HG03097 (cell line): ENCODE data around the gene IL11.

Source experiments
- ATAC-seq: cut with Tn5 transposase; IDR thresholded peaks from one replicate; pipeline ENCODE4 v1.9.1; 2021; ENCODE audit not compliant: unreplicated experiment, low FRiP score

IL11 gene

DNA sequence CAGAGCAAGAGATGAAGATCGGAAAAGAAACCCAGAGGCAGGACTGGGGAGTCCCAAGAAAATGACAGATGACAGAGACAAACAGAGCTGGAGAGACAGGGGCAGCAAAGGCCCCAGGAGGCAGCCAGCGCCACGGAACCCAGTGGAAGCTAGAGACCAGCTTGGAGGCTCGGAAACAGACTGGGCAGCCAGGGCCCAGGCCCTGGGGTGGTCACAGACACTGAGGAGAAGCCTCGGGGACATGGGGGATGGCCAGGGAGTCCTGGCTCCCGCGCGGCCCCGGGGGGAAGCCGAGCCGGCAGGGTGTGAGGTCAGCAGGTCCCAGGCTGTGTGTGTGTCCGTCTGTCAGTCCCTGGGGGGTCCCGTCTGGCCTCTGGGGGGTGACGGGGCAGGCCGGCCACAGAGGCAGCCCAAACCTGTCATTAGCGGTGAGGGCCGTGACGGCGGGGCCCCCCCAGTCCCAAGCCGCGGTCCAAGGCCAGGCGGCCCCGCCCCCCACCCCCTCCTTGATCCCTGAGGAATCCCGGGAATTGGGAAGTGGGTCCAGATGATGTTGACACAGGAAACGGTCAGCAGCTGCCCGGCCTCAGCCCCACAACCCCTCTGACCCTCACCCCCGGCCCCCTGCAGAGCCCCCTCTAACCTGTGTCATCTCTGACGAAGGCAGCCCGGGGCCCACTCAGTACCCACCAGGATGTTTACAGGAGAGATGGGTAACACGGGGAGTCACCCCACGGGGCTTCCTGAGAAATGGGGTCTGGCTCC is 3.9 kb upstream of the IL11 start:
- ATAC-seq, result no peak

DNA sequence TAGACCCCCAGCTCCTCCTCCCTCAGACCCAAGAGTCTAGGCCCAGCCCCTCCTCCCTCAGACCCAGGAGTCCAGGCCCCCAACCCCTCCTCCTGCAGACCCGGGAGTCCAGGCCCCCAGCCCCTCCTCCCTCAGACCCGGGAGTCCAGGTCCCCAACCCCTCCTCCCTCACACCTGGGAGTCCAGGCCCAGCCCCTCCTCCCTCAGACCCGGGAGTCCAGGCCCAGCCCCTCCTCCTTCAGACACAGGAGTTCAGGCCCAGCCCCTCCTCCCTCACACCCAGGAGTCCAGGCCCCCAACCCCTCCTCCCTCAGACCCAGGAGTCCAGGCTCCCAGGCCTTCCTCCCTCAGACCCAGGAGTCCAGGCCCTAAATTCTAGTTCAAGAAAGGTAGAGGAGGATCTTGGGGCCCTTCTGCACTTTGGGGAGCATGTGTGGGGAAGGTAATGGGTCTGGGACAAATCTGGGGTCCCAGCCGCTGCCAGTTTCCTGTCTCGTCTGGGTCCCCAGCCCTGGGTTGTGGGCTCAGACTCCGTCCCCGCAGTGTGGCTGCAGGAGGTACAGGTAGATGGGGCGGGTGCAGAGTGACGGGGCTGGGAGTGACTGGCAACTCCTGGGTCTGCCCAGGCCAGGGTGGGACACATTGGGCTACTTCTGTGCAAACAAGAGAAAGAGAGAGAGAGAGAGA is 3.2 kb upstream of the IL11 start:
- ATAC-seq, result no peak

DNA sequence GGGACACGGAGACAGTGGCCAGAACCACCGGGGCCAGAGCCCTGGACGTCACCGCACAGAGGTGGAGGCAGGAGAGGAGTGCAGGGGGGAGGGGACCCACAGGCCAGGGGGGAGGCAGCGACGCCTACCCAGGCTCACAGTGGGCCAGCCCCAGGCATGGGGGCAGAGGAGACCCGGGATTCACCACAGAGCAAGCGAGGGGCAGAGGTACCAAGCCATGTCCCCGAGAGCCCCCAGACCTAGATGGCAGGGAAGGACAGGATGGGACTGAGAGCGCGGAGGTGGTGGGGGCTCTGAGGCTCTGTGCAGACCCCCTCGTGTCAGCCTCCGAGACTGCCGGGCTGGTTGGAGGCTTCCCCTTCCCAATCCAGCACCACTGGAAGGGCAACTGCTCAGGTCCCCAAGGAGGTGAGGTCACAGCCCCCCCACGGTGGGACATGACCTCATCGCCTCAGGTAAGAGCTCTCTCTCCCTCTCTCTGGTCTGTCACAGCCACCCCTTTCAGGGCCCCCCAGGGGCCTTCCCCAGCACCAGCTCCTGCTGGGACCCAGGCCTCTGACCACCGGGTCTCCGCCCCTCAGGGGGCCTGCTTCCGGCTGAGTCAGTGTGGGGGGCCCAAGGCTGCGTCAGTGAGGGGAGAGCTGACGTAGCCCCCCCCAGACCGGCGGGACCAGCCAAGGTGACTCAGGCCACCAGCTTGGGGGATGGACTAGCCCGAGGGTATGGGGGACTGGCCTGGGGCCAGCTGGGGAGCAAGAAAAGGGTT is 2.2 kb upstream of the IL11 start:
- ATAC-seq, result no peak

DNA sequence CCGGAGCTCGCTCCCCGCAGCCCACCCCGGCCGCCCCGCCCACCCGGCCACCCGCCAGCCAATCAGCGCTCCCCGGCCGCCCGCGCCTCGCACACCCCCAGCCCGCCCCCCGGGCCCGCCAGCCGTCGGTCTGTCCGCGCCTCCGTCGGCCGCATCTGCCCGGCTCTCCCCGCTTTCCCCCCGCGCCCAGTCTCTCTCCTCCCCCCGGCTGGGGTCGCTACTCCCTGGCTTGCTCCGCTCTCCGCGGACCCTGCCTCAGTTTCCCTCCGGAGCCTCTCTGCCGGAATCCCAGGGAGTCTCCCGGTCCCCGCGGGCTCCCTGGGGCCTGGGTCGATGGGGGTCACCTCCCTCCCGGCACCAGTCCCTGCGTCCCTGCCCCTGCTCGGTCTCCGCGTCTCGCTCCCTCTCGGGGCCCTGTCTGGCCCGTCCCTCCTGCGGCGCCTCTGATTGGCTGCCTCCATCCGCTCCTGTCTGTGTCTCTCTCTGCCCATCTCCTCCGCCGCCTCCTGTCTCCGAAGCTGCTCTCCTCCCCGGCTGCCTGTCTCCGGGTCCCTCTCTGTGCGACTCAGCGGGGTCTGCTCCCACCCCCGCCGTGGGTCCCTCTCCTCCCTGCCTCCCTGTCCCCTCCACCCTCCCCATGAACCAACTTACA is 484 bp downstream of the IL11 start:
- ATAC-seq, result no peak

DNA sequence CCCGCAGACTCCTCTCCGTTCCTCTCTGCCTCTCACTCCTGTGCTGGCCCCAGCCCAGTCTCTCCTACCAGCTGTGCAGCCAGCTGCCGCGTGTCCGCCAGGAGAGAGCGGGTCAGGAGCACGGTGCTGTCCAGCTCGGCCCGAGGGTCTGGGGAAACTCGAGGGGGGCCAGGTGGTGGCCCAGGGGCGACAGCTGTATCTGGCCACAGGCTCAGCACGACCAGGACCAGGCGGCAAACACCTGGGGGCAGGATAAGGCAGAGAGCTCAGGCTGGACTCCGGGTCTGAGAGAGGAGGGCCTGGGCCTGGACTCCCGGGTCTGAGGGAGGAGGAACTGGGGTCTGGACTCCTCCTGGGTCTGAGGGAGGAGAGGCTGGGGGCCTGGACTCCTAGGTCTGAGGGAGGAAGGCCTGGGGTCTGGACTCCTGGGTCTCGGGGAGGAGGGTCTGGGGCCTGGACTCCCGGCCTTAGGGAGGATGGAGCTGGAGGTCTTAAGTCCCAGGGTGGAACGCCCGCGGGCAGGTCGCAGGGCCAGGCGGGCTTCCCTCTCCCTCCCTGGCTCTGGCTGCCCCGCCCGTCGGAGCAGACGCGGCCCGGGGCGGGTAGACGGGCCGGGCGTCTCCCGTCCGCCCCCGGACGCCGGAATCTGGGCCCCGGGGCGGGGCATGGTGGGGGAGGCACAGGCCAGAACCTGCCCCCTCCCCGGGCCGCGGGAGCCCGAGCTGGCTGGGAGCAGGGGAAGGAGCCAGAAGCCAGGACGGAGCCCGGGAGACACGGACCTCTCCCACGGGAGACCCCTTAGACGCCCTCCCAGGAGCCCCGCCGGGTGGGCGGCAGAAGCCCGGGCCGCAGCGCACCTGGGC is 1.3 kb downstream of the IL11 start:
- no peak for ATAC-seq

DNA sequence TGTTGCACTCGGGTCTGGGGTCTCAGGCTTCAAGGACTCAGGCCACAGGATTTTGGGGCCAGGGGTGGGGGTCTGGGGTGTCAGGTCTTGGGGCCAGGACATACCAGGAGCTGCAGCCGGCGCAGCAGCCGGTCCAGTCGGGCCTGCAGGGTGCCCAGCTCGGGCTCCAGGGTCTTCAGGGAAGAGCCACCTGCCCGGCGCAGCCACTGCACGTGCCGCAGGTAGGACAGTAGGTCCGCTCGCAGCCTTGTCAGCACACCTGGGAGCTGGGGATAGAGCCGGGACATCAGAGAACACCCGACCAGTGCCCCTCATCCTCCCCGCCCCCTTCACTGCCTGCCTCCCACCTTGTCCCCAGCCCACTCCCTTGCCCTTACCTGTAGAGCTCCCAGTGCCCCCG is 2.2 kb downstream of the IL11 start:
- ATAC-seq, result no peak

DNA sequence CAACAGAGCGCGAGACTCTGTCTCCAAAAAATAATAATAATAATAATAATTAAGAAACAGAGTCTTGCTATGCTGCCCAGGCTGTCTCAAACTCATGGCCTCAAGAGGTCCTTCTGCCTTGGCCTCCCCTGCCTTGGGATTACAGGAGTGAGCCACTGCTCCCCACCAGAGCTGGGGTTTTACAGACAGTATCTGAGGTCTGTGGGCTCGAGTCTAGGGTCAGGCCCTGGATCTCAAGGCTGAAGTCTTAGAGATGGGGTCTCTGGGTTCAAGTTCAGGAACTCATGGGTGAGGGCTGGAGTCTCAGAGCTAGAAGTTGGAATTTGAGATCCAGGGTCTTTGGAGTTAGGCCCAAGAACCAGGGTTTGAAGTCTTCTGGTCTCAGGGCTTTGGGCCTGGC is 3.5 kb downstream of the IL11 start:
- ATAC-seq, result no peak

DNA sequence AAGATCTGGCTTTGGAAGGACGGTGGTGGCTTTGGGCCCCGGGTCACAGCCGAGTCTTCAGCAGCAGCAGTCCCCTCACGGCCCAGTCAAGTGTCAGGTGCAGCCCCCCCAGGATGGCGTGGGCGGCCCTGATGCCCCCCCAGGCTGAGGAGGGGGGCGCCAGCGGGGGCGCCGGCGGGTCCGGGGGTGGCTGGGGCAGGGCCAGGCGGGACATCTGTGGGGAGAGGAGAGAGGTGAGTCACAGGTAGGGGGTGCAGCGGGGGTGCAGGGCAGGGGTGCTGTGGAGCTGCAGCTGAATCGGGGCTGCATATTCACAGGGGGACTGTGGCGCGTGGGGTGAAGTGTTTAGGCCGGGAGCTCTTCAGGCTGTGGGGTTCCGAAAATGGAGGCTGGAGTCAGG is 4.3 kb downstream of the IL11 start:
- ATAC-seq, result no peak

DNA sequence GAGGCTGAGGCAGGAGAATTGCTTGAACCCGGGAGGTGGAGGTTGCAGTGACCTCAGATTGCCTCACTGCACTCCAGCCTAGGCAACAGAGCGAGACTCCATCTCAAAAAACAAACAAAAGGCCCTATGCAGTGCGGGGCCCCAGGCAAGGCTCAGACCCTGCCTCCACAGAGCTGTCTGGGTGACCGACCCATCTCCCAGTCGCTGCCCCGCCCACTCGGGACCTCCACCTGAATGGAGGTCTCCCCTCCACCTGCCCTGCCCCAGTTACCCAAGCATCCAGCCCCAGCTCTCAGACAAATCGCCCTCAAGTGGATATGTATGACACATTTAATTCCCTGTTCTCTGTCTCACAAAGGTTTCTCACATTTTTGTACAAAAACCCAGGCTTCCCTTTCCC is 5.0 kb downstream of the IL11 start:
- no peak for ATAC-seq

DNA sequence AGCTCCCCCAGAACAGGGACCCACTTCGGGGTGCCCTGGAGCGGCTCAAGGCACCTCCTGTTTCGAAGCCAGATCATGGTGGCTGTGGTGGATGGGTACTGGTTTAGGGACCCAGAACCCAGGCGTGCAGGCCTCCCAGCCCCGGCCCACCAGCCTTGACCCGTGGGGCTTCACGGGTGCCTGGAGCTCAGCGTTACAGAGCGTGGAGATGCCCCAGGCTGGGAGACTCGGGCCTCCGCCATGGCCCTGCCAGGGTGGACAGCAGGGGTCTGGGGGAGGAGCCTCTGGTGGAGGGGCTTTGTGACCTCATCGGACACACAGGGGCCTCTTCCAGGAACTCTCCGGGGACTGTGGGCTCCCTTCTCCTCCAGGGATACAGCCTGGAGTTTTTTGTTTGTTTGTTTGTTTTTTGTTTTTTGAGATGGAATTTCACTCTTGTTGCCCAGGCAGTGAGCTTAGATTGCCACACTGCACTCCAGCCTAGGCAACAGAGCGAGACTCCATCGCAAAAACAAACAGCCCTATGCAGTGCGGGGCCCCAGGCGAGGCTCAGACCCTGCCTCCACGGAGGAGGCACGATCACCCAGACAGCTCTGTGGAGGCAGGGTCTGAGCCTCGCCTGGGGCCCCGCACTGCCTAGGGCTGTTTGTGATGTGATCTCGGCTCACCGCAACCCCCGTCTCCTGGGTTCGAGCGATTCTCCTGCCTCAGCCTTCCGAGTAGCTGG is 7.1 kb downstream of the IL11 start, which contains the start of gene GARIN5B:
Gene GARIN5B (minus strand): TSS at position 271 of the 727 bp plus-strand sequence. CDS start 194 bp downstream, at position 77.
- no peak for ATAC-seq

DNA sequence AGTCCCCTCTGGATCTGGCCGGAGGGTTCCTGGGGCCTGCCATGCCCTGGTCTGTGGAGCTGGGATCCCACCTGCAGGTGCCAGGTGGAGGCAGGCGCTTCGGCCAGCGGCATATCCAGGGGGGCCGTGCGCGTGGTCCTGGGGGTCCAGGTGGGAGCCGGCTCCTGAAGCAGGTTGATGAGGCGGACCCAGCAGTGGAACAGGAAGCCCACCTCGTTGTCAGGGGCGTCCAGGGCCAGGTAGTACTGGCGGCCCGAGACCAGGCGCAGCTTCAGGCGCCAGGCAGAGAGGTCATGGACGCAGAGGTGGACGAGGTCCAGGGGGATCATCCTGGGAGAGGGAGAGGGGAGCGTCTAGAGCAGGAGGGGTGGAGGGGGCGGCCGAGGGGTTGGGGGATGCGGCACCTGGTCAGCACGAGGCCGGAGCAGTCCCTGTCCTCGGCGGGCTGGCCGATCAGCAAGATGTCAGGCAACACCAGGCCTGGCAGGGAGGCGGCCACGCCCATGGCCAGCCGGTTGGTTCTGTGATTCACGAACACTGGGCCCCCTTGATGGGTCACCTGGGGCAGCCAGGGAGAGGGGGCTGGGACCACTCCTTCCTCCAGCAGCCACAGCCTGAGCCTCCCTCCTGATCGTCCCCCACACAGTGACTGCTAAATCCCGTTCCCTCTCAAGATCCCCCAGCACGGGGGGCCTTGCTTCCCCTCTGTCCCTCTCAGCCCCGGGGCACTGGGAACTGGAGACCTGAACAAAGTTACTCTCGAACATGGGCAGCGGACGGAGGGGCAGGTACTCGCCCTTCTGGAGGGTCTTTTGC is 7.9 kb downstream of the IL11 start:
- no peak for ATAC-seq

DNA sequence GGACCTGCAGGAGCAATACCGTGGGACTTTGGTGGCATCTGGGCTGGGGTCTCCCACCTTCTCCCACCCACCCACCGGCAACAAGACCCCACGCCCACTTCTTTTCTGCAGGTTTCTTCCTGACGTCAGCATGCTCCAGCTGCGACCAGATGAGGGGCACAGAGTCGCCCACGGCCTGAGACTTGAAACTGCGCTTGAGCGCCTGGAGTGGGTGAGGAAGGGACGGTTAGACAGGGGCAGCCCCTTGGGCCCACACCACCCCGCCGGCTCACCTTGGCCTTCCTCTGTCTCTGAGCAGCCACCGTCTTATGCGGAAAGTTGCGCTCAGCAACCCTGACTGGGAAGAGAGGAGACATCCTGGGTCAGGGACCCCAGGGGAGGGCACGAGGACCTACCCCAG is 9.4 kb downstream of the IL11 start:
- ATAC-seq, result no peak

DNA sequence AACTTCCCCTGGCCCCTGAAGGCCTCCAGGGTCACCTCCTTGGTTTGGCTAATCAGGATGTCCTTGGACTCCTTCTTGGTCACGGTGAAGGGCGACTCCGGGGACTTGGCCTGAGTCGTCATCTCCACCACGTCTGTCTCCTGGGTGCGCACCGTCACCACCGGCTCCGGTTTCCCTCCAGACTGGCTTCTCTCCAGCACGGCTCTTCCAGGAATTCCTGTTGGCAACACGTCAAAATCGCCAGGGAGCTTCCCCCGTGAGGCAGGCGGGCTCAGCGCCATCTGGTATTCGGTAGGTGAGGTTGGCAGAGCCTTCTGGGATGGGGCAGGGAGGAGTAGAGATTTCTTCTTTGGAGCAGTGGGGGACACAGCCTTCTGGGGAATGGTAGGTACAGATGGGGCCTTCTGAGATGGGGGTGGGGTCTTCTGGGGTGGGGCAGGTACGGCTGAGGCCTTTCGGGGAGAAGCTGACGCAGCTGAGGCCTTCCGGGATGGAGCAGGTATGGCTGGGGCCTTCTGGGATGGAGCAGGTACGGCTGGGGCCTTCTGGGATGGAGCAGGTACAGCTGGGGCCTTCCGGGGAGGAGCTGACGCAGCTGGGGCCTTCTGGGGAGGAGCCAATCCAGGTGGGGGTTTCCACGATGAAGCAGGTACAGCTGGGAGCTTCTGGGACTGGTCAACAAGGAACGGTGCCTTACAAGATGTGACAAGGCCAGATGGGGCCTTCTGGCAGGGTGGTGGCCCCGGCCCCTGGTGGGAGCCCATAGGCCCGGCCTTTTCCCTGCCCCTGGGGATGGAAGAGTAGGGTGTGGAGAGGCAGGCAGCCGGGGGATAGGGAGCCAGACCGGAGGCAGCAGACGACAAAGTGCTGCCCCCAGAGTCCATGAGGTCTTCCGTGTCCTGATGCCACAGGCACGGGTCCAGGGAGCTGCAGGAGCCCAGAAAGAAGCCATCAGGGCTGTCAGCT is 11.0 kb downstream of the IL11 start:
- no peak for ATAC-seq

DNA sequence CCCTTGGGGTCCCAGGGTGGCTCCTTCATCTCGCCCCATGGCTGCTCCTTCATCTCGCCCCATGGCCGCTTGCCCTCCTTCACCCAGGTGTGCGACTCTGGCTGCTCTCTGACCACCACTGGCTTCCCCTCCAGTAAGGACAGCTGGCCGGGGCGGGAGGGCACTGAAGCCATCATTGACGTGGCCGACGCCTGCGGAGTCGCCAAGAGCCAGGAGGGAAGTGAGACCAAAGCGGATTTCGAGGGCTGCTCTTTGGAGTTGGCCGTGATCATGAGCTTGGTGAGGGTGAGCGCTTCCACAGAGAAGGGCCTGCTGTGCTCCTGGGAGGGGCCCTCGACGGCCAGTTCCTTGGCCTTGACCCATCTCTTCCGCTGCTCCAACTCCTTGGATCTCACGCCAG is 11.8 kb downstream of the IL11 start:
- ATAC-seq, result no peak

DNA sequence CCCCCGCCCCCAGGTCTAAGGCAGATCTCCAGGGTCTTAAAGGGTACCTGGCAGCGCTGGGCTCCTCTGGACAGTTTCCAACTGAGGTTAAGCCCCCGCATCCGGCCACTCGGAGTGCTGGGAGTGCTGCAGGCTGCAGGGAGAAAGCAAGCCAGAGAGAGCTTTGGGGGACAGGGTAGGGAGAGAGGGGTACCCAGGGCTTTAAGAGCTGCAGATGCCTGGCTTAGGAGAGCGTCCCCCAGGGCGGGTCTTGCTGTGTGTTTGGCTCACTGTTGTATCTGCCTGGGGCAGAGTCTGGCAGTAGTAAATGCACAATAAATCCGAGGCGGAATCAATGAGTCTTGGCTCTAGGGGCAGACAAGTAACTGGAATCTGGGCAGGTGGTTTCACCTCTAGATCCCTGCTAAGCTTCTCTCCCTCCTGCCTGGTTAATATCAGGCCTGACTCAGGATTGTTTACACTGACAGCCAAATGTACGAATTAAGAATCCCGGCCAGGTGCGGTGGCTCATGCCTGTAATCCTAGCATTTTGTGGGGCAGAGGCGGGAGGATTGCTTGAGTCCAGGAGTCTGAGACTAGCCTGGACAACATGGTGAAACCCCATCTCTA is 14.9 kb downstream of the IL11 start:
- no peak for ATAC-seq

DNA sequence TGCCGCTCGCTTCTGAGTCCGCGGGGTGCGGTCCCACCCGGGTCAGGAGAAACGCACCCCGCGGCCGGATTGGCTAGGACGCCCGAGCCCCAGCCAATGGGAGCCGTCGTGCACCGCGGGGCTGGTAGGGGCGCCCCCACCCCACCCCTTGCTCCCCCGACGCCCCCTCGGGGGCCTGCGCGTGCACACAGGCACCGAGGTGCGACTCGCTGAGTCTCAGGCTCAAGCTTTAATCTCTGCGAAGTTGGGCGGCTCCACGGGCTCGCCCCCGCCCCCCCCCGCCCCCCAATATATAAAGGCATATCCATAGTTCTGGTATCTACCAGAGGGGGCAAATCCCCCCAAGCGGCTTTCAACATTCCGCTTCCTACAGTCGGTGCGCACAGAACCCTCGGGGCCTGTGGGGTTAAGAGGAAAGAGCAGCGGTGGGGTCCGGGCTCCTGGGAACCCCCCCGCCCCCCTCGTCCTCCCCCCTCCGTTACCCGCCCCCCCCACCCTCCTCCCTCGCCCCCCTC is 15.5 kb downstream of the IL11 start, which contains the start of gene COX6B2:
Gene COX6B2 (minus strand): TSS at position 22 of the 515 bp plus-strand sequence. CDS start 198 bp downstream, outside the sequence.
- ATAC-seq, result no peak
